Measurements from ENCODE around the gene TMEM98.
"Not testable (repeated sequence)": the region's sequence is repeated elsewhere in the genome, so short reads cannot be mapped to it uniquely, and the experiment has no call there.

The TMEM98 gene

GRCh38 chr17:32913593-32913992, 14.4 kb upstream of the TMEM98 start:
- no peak for ATAC-seq
- TF ChIP-seq OSR1 (CRISPR knock-in tag; IDR thresholded peaks at IDR 0.05) (no peak), BACH2 (CRISPR knock-in tag; IDR thresholded peaks at IDR 0.05; ENCODE audit: borderline replicate concordance) (no peak), ISL1 (CRISPR knock-in tag; IDR thresholded peaks at IDR 0.05) (no peak)

GRCh38 chr17:32914181-32914580, 13.8 kb upstream of the TMEM98 start:
- TF ChIP-seq CREB5 (CRISPR knock-in tag; IDR thresholded peaks at IDR 0.05; ENCODE audit: low read depth) (no peak), ESRRG (CRISPR knock-in tag; IDR thresholded peaks at IDR 0.05) (no peak), ZFP3 (CRISPR knock-in tag; IDR thresholded peaks at IDR 0.05) (no peak), ZNF565 (CRISPR knock-in tag; conservative IDR thresholded peaks at IDR 0.05; ENCODE audit: low read depth) (no peak)
- no peak for ATAC-seq

- ATAC-seq, result no peak
- TF ChIP-seq ZFP3 (CRISPR knock-in tag; IDR thresholded peaks at IDR 0.05) (no peak), POU6F1 (CRISPR knock-in tag; IDR thresholded peaks at IDR 0.05; ENCODE audit: borderline replicate concordance, low read depth) (no peak), BACH2 (CRISPR knock-in tag; IDR thresholded peaks at IDR 0.05; ENCODE audit: borderline replicate concordance) (no peak), CSDC2 (CRISPR knock-in tag; IDR thresholded peaks at IDR 0.05) (no peak)
Measured at GRCh38 chr17:32915245-32915644, 12.7 kb upstream of the TMEM98 start.

- ATAC-seq, result no peak
Measured at GRCh38 chr17:32916134-32916533, 11.8 kb upstream of the TMEM98 start.

GRCh38 chr17:32917081-32917480, 10.9 kb upstream of the TMEM98 start:
- no peak for ATAC-seq
- TF ChIP-seq OSR1 (CRISPR knock-in tag; IDR thresholded peaks at IDR 0.05), result no peak
- no peak for TF ChIP-seq ZFP3 (CRISPR knock-in tag; IDR thresholded peaks at IDR 0.05)
- no peak for TF ChIP-seq TCF4 (CRISPR knock-in tag; IDR thresholded peaks at IDR 0.05; ENCODE audit: borderline replicate concordance)
- TF ChIP-seq PPARA (CRISPR knock-in tag; IDR thresholded peaks at IDR 0.05; ENCODE audit: borderline replicate concordance), result no peak
- TF ChIP-seq SNAI2 (CRISPR knock-in tag; IDR thresholded peaks at IDR 0.05), result no peak
- TF ChIP-seq RARB (CRISPR knock-in tag; IDR thresholded peaks at IDR 0.05), result no peak
- no peak for TF ChIP-seq ZNF565 (CRISPR knock-in tag; conservative IDR thresholded peaks at IDR 0.05; ENCODE audit: low read depth)
- TF ChIP-seq TSHZ2 (CRISPR knock-in tag; IDR thresholded peaks at IDR 0.05), result no peak

More at GRCh38 chr17:32916134-32916533, 11.8 kb upstream of the TMEM98 start:
- no peak for TF ChIP-seq ISL1 (CRISPR knock-in tag; IDR thresholded peaks at IDR 0.05)
- no peak for TF ChIP-seq CSDC2 (CRISPR knock-in tag; IDR thresholded peaks at IDR 0.05)
- no peak for TF ChIP-seq ZFP30 (CRISPR knock-in tag; IDR thresholded peaks at IDR 0.05)
- no peak for TF ChIP-seq ZNF8 (CRISPR knock-in tag; IDR thresholded peaks at IDR 0.05)
- no peak for TF ChIP-seq ARNTL (CRISPR knock-in tag; IDR thresholded peaks at IDR 0.05; ENCODE audit: borderline replicate concordance, low read depth)
- no peak for TF ChIP-seq ZNF70 (CRISPR knock-in tag; IDR thresholded peaks at IDR 0.05)
- no peak for TF ChIP-seq OSR1 (CRISPR knock-in tag; IDR thresholded peaks at IDR 0.05)
- no peak for TF ChIP-seq TCF4 (CRISPR knock-in tag; IDR thresholded peaks at IDR 0.05; ENCODE audit: borderline replicate concordance)

GRCh38 chr17:32917842-32918241, 10.1 kb upstream of the TMEM98 start:
- ATAC-seq, result no peak
- TF ChIP-seq ZNF70 (CRISPR knock-in tag; IDR thresholded peaks at IDR 0.05), result no peak
- TF ChIP-seq POU6F1 (CRISPR knock-in tag; IDR thresholded peaks at IDR 0.05; ENCODE audit: borderline replicate concordance, low read depth), result no peak
- no peak for TF ChIP-seq ZFP30 (CRISPR knock-in tag; IDR thresholded peaks at IDR 0.05)
- TF ChIP-seq SNAI2 (CRISPR knock-in tag; IDR thresholded peaks at IDR 0.05), result no peak
- no peak for TF ChIP-seq GLIS3 (CRISPR knock-in tag; IDR thresholded peaks at IDR 0.05)
- TF ChIP-seq CSRNP3 (CRISPR knock-in tag; IDR thresholded peaks at IDR 0.05), result no peak
- no peak for TF ChIP-seq ARNTL (CRISPR knock-in tag; IDR thresholded peaks at IDR 0.05; ENCODE audit: borderline replicate concordance, low read depth)
- TF ChIP-seq TCF4 (CRISPR knock-in tag; IDR thresholded peaks at IDR 0.05; ENCODE audit: borderline replicate concordance), result no peak
- no peak for TF ChIP-seq ZFP3 (CRISPR knock-in tag; IDR thresholded peaks at IDR 0.05)

- ATAC-seq, result not testable (repeated sequence)
Measured at GRCh38 chr17:32919876-32920275, 8.1 kb upstream of the TMEM98 start.

Data from SK-N-SH treated with all-trans-retinoic acid at 6 μM for 48 hours (cell line).